Stimulated activated naive B cell treated with anti-CD40 and anti-IgM and Interleukin-4, amounts not matched to agents 10 μg/mL and 1 μg/mL and 100 μg/mL, for 72 hours (primary cell): ENCODE results near the gene TNIP1.

ENCODE experiments used
- ATAC-seq, 2 donors: fragments of 150-1000 bp; cut with Tn5 transposase; replicated peaks; 2 replicates each; pipeline ENCODE4 v1.10.0; 2021; ENCODE audit warnings: moderate library complexity in 1 of 2
- DNase-seq: peaks from one replicate; pipeline ENCODE4 v3.0.0; 2021
- H3K27ac Mint-ChIP-seq: one replicate; pipeline ENCODE4 v1.8.0; 2022; ENCODE audit warnings: mild to moderate bottlenecking, mixed read lengths
- H3K27me3 Mint-ChIP-seq, 2 donors: one replicate each; pipeline ENCODE4 v1.8.0; 2022; ENCODE audit warnings: mixed read lengths in 2 of 2
- H3K36me3 Mint-ChIP-seq, 2 donors: one replicate each; pipeline ENCODE4 v1.8.0; 2022; ENCODE audit warnings: mixed read lengths in 2 of 2, mild to moderate bottlenecking in 1 of 2
- H3K4me1 Mint-ChIP-seq, 2 donors: one replicate each; pipeline ENCODE4 v1.8.0; 2022; ENCODE audit warnings: mixed read lengths in 2 of 2, mild to moderate bottlenecking in 1 of 2
- H3K4me3 Mint-ChIP-seq, 2 donors: one replicate each; pipeline ENCODE4 v1.8.0; 2022; ENCODE audit warnings: mild to moderate bottlenecking in 2 of 2, mixed read lengths in 2 of 2, moderate library complexity in 1 of 2
- H3K9me3 Mint-ChIP-seq, 2 donors: one replicate each; pipeline ENCODE4 v1.8.0; 2022; ENCODE audit warnings: mixed read lengths in 2 of 2, mild to moderate bottlenecking in 1 of 2

The TNIP1 gene

GRCh38 chr5:151080613-151081430 is at the start of gene TNIP1:
Gene TNIP1, minus strand, starts transcription at chr5:151081034. Its CDS starts 15,939 bp downstream, at chr5:151065095.
- Mint-ChIP-seq H3K27ac (peak within 1 kb of the TSS; percentile 91), H3K27me3 (no peaks in the 10 kb centered on the region), H3K36me3 (peaks cover 84 to 91% of the 10 kb centered on the region in 2 donors), H3K9me3 (peaks cover 0 to 5% of the 10 kb centered on the region in 2 donors), H3K4me1 (peaks cover 55 to 80% of the 10 kb centered on the region in 2 donors), H3K4me3 (peak within 1 kb of the TSS; percentile 89 to 99)
- ATAC-seq (peak; percentile 76 to 83), DNase-seq (peak; percentile 95)

DNA sequence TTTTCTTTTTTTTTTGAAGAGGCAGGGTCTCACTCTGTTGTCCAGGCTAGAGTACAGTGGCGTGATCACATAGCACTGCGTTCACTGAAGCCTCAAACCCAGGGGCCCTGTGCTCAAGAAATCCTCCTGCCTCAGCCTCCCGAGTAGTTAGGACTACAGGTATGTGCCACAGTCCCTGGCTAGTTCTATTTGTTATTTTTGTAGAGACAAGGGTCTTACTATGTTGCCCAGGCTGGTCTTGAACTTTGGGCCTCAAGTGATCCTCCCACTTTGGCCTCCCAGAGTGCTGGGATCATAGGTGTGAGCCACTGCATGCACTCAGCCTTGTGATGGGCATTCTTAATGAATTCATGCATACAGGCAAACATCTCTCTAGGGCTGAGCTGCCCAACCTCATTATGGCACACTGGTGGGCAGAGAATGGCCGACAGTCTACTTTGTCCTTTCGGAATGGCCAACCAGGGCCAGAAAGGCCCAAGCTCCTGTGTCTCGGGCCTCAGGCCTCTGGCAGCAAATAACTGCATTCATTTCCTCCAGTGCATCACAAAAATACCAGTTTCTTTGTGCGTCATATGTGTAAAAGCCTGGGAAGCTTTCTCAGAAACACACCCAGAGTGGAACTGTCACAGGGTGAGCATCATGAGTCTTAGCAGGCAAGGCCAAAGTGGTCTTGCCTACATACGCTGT is 49.5 kb upstream of the TNIP1 start:
- Mint-ChIP-seq H3K9me3 (no peaks in the 10 kb centered on the region), H3K27me3 (no peaks in the 10 kb centered on the region), H3K36me3 (peaks cover 79 to 96% of the 10 kb centered on the region in 2 donors), H3K4me1 (peaks cover 81 to 100% of the 10 kb centered on the region in 2 donors), H3K4me3 (no peak overlapping the region), H3K27ac (peak overlapping the region; percentile 59)
- no peak for ATAC-seq
- DNase-seq: no peak

GRCh38 chr5:151128817-151129216 is 48.0 kb upstream of the TNIP1 start:
- Mint-ChIP-seq H3K27ac (peak overlapping the region; percentile 96), H3K4me1 (peaks cover 73 to 100% of the 10 kb centered on the region in 2 donors), H3K36me3 (peaks cover 76 to 89% of the 10 kb centered on the region in 2 donors), H3K9me3 (no peaks in the 10 kb centered on the region), H3K27me3 (no peaks in the 10 kb centered on the region), H3K4me3 (peak overlapping the region; percentile 22 to 34)
- DNase-seq: no peak
- no peak for ATAC-seq

- Mint-ChIP-seq H3K9me3 (no peaks in the 10 kb centered on the region), H3K4me1 (peaks cover 70 to 100% of the 10 kb centered on the region in 2 donors), H3K27me3 (no peaks in the 10 kb centered on the region), H3K27ac (peak overlapping the region; percentile 96), H3K36me3 (peaks cover 75 to 87% of the 10 kb centered on the region in 2 donors), H3K4me3 (peak overlapping the region in 1 of 2 donors; percentile 45)
- DNase-seq (no peak), ATAC-seq (no peak)
These were observed 47.1 kb upstream of the TNIP1 start for GRCh38 chr5:151127926-151128325.

DNA sequence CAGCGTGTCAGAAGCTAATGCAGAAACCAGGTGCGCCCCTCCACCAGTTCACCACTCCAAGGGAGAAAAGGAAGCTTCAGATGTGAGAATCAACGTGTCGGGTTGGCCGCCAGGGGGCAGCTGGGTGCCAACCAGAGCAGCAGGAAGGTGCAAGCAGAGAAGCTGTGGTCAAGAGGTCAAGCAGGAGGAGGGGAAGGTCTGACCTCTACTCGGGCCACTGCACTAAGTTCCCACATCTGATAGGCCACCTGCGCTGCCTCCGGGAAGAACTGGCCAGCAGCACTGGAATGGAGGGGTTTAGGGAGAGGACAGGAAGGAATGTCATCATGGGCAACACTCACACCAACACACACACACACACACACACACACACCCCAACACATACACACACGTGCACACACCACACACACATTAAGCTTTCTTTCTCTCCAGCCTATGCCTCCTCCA is 45.4 kb upstream of the TNIP1 start:
- no peaks in the 10 kb centered on the region for H3K27me3 Mint-ChIP-seq
- H3K9me3 Mint-ChIP-seq: no peaks in the 10 kb centered on the region
- peak overlapping the region; percentile 96 for H3K27ac Mint-ChIP-seq
- peak; percentile 56 for DNase-seq
- H3K4me1 Mint-ChIP-seq: peaks cover 66 to 100% of the 10 kb centered on the region in 2 donors
- H3K4me3 Mint-ChIP-seq: peak overlapping the region; percentile 34 to 71
- peak in 1 of 2 donors; percentile 14 for ATAC-seq
- H3K36me3 Mint-ChIP-seq: peaks cover 75 to 87% of the 10 kb centered on the region in 2 donors

DNA sequence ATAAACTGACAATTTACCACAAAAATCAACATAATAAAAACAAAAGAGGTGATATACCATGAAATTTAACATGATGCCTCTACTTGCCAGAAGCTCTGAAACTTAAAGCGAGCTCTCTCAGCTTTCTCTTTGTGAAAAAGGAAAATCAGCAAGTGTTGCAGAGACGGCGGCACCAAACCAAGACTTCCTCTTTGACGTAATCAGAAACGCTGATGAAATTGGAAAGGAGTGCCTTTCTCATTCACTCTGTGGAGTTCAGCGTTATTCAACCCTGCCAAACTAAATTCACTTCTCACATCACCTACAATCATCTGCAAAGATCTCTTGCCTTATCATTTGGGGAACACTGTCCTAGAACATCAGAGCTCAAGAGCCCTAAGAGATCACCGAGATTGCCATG is 44.6 kb upstream of the TNIP1 start:
- Mint-ChIP-seq H3K27ac (peak overlapping the region; percentile 96), H3K4me1 (peaks cover 64 to 97% of the 10 kb centered on the region in 2 donors), H3K4me3 (peak overlapping the region; percentile 40 to 51), H3K9me3 (no peaks in the 10 kb centered on the region), H3K36me3 (peaks cover 75 to 87% of the 10 kb centered on the region in 2 donors), H3K27me3 (no peaks in the 10 kb centered on the region)
- DNase-seq: peak; percentile 49
- ATAC-seq: peak; percentile 14 to 21

DNA sequence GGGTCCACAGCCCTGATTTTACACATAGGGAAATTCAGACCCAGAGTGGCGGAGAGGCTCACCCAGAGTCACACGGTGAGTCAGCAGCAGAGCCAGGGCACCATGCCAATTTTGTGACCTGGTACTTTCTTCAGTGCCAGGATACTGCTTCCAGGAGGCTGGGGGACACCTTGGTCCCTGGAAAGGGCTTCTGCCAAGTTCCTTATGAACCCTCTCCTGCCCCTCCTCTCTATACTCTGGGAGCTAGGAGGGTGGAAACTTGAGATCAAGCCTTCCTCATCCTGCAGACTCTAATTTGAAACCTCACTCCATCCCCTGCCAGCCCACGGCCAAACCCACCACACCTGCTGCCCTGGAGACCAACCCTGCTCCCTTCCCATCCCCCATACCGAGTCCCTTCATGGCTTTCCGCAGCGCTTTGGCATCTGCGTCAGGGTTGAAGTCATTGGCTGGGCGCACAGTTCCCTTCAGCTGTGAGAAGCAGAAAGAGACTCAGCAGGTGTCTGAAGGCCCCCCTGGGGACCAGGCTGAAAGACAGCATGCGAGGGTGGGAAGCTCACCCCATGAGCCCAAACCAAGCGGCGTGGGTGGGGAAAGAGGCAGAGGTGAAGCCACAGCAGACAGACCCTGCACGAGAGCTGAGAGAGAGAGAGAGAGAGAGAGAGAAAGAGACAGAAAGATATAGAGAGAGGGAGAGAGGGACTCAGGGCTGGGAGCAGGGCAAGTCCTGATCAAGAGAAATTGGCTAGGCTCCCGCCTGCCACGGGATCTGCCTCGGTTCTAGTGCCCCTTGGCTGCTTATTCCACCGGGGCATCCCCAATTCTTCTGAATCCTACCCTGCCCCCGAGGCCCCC is 43.3 kb upstream of the TNIP1 start:
- DNase-seq (peak; percentile 98), ATAC-seq (peak; percentile 87 to 91)
- H3K27me3 Mint-ChIP-seq: no peaks in the 10 kb centered on the region
- H3K4me3 Mint-ChIP-seq: peak overlapping the region; percentile 66
- no peaks in the 10 kb centered on the region for H3K9me3 Mint-ChIP-seq
- peak overlapping the region; percentile 96 for H3K27ac Mint-ChIP-seq
- peaks cover 75 to 87% of the 10 kb centered on the region in 2 donors for H3K36me3 Mint-ChIP-seq
- peaks cover 60 to 89% of the 10 kb centered on the region in 2 donors for H3K4me1 Mint-ChIP-seq

- no peaks in the 10 kb centered on the region for H3K9me3 Mint-ChIP-seq
- no peaks in the 10 kb centered on the region for H3K27me3 Mint-ChIP-seq
- peaks cover 74 to 84% of the 10 kb centered on the region in 2 donors for H3K36me3 Mint-ChIP-seq
- H3K4me1 Mint-ChIP-seq: peaks cover 52 to 77% of the 10 kb centered on the region in 2 donors
- peak overlapping the region; percentile 96 for H3K27ac Mint-ChIP-seq
- peak overlapping the region; percentile 30 to 66 for H3K4me3 Mint-ChIP-seq
- ATAC-seq (no peak), DNase-seq (no peak)
These were observed 42.0 kb upstream of the TNIP1 start for GRCh38 chr5:151122828-151123227.

DNA sequence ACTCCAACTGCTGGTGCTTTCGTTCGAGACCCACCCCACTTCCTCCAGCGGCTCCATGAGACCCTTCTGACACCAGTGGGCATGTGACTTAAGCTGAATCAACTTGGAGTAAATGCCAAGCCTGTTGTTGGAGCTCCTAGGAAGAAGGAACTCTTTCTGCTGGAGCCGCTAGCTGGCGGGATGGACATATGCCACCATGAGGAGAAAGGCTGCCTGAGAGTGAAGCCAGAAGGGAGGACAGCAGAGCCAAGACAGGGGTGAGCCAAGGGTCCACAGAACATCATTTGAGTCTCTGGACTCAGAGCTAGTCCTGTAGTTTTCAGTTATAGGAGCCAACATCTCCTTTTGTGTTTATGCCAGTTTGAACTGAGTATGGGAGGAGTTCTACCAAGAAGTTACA is 40.8 kb upstream of the TNIP1 start:
- Mint-ChIP-seq H3K27me3 (no peaks in the 10 kb centered on the region), H3K27ac (peak overlapping the region; percentile 92), H3K36me3 (peaks cover 74 to 85% of the 10 kb centered on the region in 2 donors), H3K9me3 (no peaks in the 10 kb centered on the region), H3K4me1 (peaks cover 51 to 77% of the 10 kb centered on the region in 2 donors), H3K4me3 (no peak overlapping the region)
- ATAC-seq (no peak), DNase-seq (no peak)

DNA sequence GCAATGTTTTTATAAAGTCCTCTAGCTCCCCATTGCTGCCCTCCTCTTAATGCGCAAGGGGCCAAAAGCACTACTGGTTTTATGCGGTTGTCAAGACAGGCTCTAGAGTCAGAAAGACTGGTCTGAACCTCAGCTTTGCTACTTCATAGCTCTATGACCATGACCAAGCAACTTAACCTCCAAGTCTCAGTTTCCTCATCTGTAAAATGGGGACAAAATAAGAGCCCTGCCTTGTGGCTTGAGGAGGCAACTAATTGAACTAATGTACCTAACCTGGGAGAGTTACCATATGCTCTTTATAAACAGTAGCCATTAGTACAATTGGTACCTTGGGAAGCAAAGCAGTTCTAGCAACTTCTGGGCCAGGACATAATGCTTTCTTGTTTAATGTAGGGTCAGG is 40.3 kb upstream of the TNIP1 start:
- H3K4me1 Mint-ChIP-seq: peaks cover 48 to 77% of the 10 kb centered on the region in 2 donors
- no peak for ATAC-seq
- no peak for DNase-seq
- peaks cover 74 to 84% of the 10 kb centered on the region in 2 donors for H3K36me3 Mint-ChIP-seq
- H3K27me3 Mint-ChIP-seq: no peaks in the 10 kb centered on the region
- H3K4me3 Mint-ChIP-seq: no peak overlapping the region
- no peaks in the 10 kb centered on the region for H3K9me3 Mint-ChIP-seq
- peak overlapping the region; percentile 83 for H3K27ac Mint-ChIP-seq

DNA sequence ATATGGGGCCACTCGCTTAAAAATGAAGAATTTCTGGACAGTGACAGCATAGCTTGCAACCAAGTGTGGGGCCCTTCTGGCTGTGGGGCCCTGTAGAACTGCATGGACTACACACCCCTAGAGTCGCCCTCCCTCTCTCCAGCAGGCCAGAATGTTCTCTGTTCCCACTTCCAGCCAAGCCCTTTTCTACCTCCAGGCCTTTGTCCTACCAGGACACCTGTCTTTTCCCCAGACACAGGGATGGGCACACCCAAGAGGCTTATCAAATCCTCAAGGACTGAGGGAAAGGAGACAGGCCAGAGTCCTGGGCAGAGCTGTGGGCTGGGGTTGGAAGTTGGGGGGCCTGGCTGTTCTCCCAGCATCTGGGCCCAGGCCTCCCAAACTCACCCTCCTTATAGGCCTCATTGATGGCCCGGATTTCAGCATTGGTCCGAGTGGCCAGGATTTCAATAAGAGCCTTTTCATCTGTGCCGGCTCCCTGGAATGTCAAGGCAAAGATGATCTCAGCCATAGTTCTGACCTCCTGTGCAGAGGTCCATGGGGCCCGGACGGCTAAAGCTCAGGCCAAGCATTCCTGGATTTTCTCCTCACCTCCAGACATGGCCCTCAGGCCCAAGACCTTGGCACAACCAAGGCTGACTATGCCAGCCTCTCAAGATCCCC is 38.2 kb upstream of the TNIP1 start:
- no peak for ATAC-seq

GRCh38 chr5:151115272-151115905 is 34.6 kb upstream of the TNIP1 start:
- Mint-ChIP-seq H3K27ac (no peak overlapping the region), H3K4me3 (no peak overlapping the region), H3K9me3 (no peaks in the 10 kb centered on the region), H3K36me3 (peaks cover 56 to 67% of the 10 kb centered on the region in 2 donors), H3K4me1 (peaks cover 32 to 52% of the 10 kb centered on the region in 2 donors), H3K27me3 (no peaks in the 10 kb centered on the region)
- DNase-seq (peak; percentile 47), ATAC-seq (peak; percentile 47 to 69)

More for the DNA sequence above, 38.2 kb upstream of the TNIP1 start:
- Mint-ChIP-seq H3K27ac (peak overlapping the region; percentile 94), H3K9me3 (no peaks in the 10 kb centered on the region), H3K4me1 (peaks cover 39 to 66% of the 10 kb centered on the region in 2 donors), H3K36me3 (peaks cover 68 to 78% of the 10 kb centered on the region in 2 donors), H3K27me3 (no peaks in the 10 kb centered on the region), H3K4me3 (no peak overlapping the region)
- no peak for DNase-seq

- H3K4me1 Mint-ChIP-seq: peaks cover 43 to 64% of the 10 kb centered on the region in 2 donors
- peak overlapping the region; percentile 22 for H3K27ac Mint-ChIP-seq
- H3K36me3 Mint-ChIP-seq: peaks cover 60 to 69% of the 10 kb centered on the region in 2 donors
- H3K9me3 Mint-ChIP-seq: no peaks in the 10 kb centered on the region
- DNase-seq (no peak), ATAC-seq (no peak)
- no peak overlapping the region for H3K4me3 Mint-ChIP-seq
- H3K27me3 Mint-ChIP-seq: no peaks in the 10 kb centered on the region
These were observed 32.8 kb upstream of the TNIP1 start for GRCh38 chr5:151113651-151114050.
